Heart left ventricle (tissue), 13 donors: ENCODE results near the gene LMF1.

ENCODE experiments used
- POLR2A ChIP-seq, 2 donors: fragments of 450-650 bp; IDR thresholded peaks; one replicate each; pipeline ENCODE4 v1.6.1; 2017; ENCODE audit warnings: antibody characterized with exemption in 2 of 2, mild to moderate bottlenecking in 2 of 2, moderate library complexity in 2 of 2
- TF ChIP-seq, protein P1 (sequence below), 12 donors: fragments of 200-600 bp; sonication (generic) in 4 of 12; IDR thresholded peaks; one replicate each; pipeline versions ENCODE4 v1.5.0 to v1.8.0; 2018 to 2022; ENCODE audit warnings: antibody characterized with exemption in 12 of 12, mild to moderate bottlenecking in 5 of 12
- donor health status: ischemic (EF 13 %, LVEDD 7.1; RV severe dilation, severe dysfunction).
- donor health status: DM: no; HTN: yes; CAD: no.
- donor health status: DM: no; HTN: no; CAD: no.
- donor health status: ischemic (EF 25% LVEDD 6.9; RV normal size, moderate dysfunction).
- donor health status: ischemic (EF 25% LVEDD 5.7; RV mildly dilated, moderate dysfunction).
- donor health status: ischemic (EF 35%, LVEDD 5.7; RV mildly dilated, moderate dysfunction).
- donor health status: nonischemic (EF 11% LVEDD 7.7; RV severe dilation, severe dysfunction).
- donor health status: DM: yes; HTN: yes; CAD: no.
- donor health status: PGD.
- donor health status: ischemic (EF 29% LVEDD 5.4; RV normal size, mild dysfunction).
- donor health status: nonischemic (EF 23%, LVEDD 6.1; RV moderate dilation, normal function).

DNA sequence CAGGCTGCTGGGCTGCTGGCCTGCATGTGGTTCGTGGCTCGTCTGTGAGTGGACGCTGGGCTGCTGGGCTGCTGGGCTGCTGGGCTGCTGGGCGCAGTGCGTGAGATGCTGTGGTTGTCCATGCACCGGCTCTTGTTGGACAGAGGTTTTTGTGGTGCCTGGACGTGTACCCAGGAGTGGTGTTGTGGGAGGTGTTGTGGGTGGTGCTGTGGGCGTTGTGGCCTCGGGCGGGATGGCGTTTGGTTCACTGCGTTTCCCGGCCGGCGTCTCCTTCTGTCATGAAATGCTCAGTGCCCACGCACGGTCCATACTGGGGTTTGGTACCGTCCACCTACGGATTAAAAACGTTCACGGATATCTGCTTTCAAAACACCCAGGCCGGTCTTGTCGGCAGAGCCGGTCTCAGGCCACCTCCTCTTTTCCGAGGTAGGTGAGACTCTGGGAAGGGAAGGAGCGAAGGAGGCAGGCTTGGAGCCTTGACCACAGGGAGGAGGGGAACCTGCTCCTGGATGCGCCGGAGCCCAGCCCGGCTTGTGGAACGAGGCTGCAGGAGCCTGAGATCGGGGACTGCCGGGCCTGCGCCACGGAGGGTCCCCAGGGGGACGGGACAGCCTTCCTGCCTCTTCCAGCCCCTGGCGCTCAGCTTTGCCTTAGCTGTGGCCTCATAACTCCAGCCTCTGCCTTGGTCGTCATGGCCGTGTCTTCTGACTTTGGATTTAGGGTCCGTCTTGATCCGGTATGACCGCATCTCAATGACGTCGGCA, 140.5 kb downstream of the LMF1 start:
- TF ChIP-seq, protein P1, sequence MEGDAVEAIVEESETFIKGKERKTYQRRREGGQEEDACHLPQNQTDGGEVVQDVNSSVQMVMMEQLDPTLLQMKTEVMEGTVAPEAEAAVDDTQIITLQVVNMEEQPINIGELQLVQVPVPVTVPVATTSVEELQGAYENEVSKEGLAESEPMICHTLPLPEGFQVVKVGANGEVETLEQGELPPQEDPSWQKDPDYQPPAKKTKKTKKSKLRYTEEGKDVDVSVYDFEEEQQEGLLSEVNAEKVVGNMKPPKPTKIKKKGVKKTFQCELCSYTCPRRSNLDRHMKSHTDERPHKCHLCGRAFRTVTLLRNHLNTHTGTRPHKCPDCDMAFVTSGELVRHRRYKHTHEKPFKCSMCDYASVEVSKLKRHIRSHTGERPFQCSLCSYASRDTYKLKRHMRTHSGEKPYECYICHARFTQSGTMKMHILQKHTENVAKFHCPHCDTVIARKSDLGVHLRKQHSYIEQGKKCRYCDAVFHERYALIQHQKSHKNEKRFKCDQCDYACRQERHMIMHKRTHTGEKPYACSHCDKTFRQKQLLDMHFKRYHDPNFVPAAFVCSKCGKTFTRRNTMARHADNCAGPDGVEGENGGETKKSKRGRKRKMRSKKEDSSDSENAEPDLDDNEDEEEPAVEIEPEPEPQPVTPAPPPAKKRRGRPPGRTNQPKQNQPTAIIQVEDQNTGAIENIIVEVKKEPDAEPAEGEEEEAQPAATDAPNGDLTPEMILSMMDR (IDR thresholded peaks at IDR 0.05), result no peak
- no peak for TF ChIP-seq POLR2A (IDR thresholded peaks at IDR 0.05)
